Measurements from ENCODE around the gene SH2D6. TPM values are rescaled to one million over a fixed set of nuclear protein-coding genes. Genes with fewer than 3 reads are reported as not detected.

The SH2D6 gene
- total and polyA plus RNA-seq, 7 donors: 0.25 to 1.4 (median 0.70) TPM; not detected in 1

GRCh38 chr2:85390941-85391669 lies 27.4 kb upstream of the SH2D6 start:
- Histone ChIP-seq H3K4me1 (peaks cover 11% of the 10 kb centered on the region), H3K27ac (no peak overlapping the region), H3K27me3 (ENCODE audit: insufficient read depth in 3 of 3, low read length in 2 of 3) (no peaks in the 10 kb centered on the region), H3K36me3 (ENCODE audit: insufficient read depth in 1 of 2, low read depth in 1 of 2) (peaks cover 2 to 53% of the 10 kb centered on the region in 2 donors), H3K4me3 (no peak overlapping the region), H3K9me3 (no peaks in the 10 kb centered on the region)
- ATAC-seq: peak in 3 of 4 donors; percentile 20 to 49 (median 24)
- peak; percentile 43 for TF ChIP-seq CTCF (IDR thresholded peaks at IDR 0.05)
- WGBS, 3 donors: 81 to 84% (median 82%) methylated on average over 11 of the region's 11 CpGs
- intact Hi-C loops (cut with DNase I): no loop called here
- DNase-seq: peak; percentile 66 to 81

- 66 to 79% (median 73%) methylated on average over 4 of the region's 4 CpGs for WGBS, 3 donors
- TF ChIP-seq CTCF (IDR thresholded peaks at IDR 0.05): no peak
- H3K36me3 ChIP-seq (ENCODE audit: insufficient read depth in 1 of 2, low read depth in 1 of 2): peaks cover 0 to 25% of the 10 kb centered on the region in 2 donors
- no peak overlapping the region for H3K4me3 ChIP-seq
- H3K4me1 ChIP-seq: peaks cover 11% of the 10 kb centered on the region
- no peaks in the 10 kb centered on the region for H3K9me3 ChIP-seq
- ATAC-seq (peak; percentile 19 to 68 (median 62)), DNase-seq (no peak)
- H3K27me3 ChIP-seq (ENCODE audit: insufficient read depth in 3 of 3, low read length in 2 of 3): no peaks in the 10 kb centered on the region
- intact Hi-C loops (cut with DNase I): no loop called here
- H3K27ac ChIP-seq: peak overlapping the region; percentile 30
These were observed 24.7 kb upstream of the SH2D6 start for GRCh38 chr2:85393836-85394235.

DNA sequence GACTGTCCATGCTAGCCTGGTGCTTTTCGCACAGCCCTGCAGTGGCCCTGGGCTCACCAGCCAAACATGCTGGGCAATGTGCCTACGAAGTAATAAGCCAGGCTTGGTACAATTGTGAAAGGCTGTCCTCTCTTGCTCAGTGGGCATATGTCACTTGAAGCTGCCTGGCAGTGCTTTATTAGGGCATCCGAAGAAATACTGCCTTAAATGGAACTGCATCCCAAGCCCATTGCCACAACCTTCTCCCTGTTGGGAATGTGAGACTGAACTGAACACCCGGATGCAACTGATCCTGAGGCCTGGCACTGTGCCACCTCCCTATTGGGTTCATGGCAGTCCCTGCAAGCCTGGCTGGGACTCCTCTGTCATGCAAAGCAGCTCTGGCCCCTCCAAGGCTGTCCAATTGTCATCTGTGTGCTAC lies 24.2 kb upstream of the SH2D6 start:
- peak; percentile 64 to 77 for DNase-seq
- no peak overlapping the region for H3K4me3 ChIP-seq
- H3K36me3 ChIP-seq (ENCODE audit: insufficient read depth in 1 of 2, low read depth in 1 of 2): peaks cover 0 to 21% of the 10 kb centered on the region in 2 donors
- peaks cover 11% of the 10 kb centered on the region for H3K4me1 ChIP-seq
- 19 to 33% (median 26%) methylated on average over 4 of the region's 4 CpGs for WGBS, 3 donors
- H3K9me3 ChIP-seq: no peaks in the 10 kb centered on the region
- ATAC-seq: peak; percentile 83 to 92 (median 87)
- no peaks in the 10 kb centered on the region for H3K27me3 ChIP-seq (ENCODE audit: insufficient read depth in 3 of 3, low read length in 2 of 3)
- peak overlapping the region; percentile 30 for H3K27ac ChIP-seq
- intact Hi-C loops (cut with DNase I): no loop called here
- TF ChIP-seq CTCF (IDR thresholded peaks at IDR 0.05): no peak

- 78 to 89% (median 80%) methylated on average over 6 of the region's 6 CpGs for WGBS, 3 donors
- H3K27me3 ChIP-seq (ENCODE audit: insufficient read depth in 3 of 3, low read length in 2 of 3): no peaks in the 10 kb centered on the region
- ATAC-seq (peak in 3 of 4 donors; percentile 6 to 23 (median 12)), DNase-seq (no peak)
- no peak for TF ChIP-seq CTCF (IDR thresholded peaks at IDR 0.05)
- H3K4me3 ChIP-seq: no peak overlapping the region
- intact Hi-C loops (cut with DNase I): no loop called here
- H3K36me3 ChIP-seq (ENCODE audit: insufficient read depth in 1 of 2, low read depth in 1 of 2): peaks cover 0 to 14% of the 10 kb centered on the region in 2 donors
- peaks cover 11% of the 10 kb centered on the region for H3K4me1 ChIP-seq
- H3K27ac ChIP-seq: no peak overlapping the region
- no peaks in the 10 kb centered on the region for H3K9me3 ChIP-seq
These were observed 23.5 kb upstream of the SH2D6 start for GRCh38 chr2:85394976-85395375.
